Measurements from ENCODE around the gene FATE1. TPM values are rescaled to one million over a fixed set of nuclear protein-coding genes. Genes with fewer than 3 reads are reported as not detected.

The FATE1 gene
- polyA plus RNA-seq, 4 donors, result 0.13 to 0.16 TPM; not detected in 2

GRCh38 chrX:151741606-151742005 is 25.8 kb downstream of the FATE1 start:
- Histone ChIP-seq H3K4me3 (ENCODE audit: low read depth in 1 of 3, low read length in 3 of 3) (no peak overlapping the region), H3K9me3 (ENCODE audit: control insufficient read depth in 2 of 2, insufficient read depth in 1 of 2, low read depth in 1 of 2, low read length in 1 of 2) (no peaks in the 10 kb centered on the region), H3K36me3 (ENCODE audit: control insufficient read depth in 3 of 3, insufficient read depth in 2 of 3, low read depth in 1 of 3, low read length in 3 of 3) (no peaks in the 10 kb centered on the region), H3K27me3 (ENCODE audit: control insufficient read depth in 3 of 3, insufficient read depth in 3 of 3, low read length in 3 of 3) (no peaks in the 10 kb centered on the region), H3K4me1 (ENCODE audit: control insufficient read depth in 3 of 3, insufficient read depth in 2 of 3, low read depth in 1 of 3, low read length in 2 of 3) (no peaks in the 10 kb centered on the region), H3K27ac (ENCODE audit: low read depth in 1 of 3, low read length in 2 of 3) (no peak overlapping the region)
- FAIRE-seq, result no peak
- DNase-seq, result no peak
- 62 to 75% (median 68%) methylated on average over 3 to 4 of the region's 4 CpGs for WGBS, 3 donors

- H3K27me3 ChIP-seq (ENCODE audit: control insufficient read depth in 3 of 3, insufficient read depth in 3 of 3, low read length in 3 of 3), result no peaks in the 10 kb centered on the region
- FAIRE-seq (no peak), DNase-seq (no peak)
- H3K36me3 ChIP-seq (ENCODE audit: control insufficient read depth in 3 of 3, insufficient read depth in 2 of 3, low read depth in 1 of 3, low read length in 3 of 3), result no peaks in the 10 kb centered on the region
- H3K9me3 ChIP-seq (ENCODE audit: control insufficient read depth in 2 of 2, insufficient read depth in 1 of 2, low read depth in 1 of 2, low read length in 1 of 2), result no peaks in the 10 kb centered on the region
- H3K4me1 ChIP-seq (ENCODE audit: control insufficient read depth in 3 of 3, insufficient read depth in 2 of 3, low read depth in 1 of 3, low read length in 2 of 3), result no peaks in the 10 kb centered on the region
- H3K4me3 ChIP-seq (ENCODE audit: low read depth in 1 of 3, low read length in 3 of 3), result no peak overlapping the region
- 81 to 89% (median 83%) methylated on average over 5 of the region's 5 CpGs for WGBS, 3 donors
- no peak overlapping the region for H3K27ac ChIP-seq (ENCODE audit: low read depth in 1 of 3, low read length in 2 of 3)
These were observed 26.5 kb downstream of the FATE1 start for GRCh38 chrX:151742311-151742710.

- no peaks in the 10 kb centered on the region for H3K9me3 ChIP-seq (ENCODE audit: control insufficient read depth in 2 of 2, insufficient read depth in 1 of 2, low read depth in 1 of 2, low read length in 1 of 2)
- FAIRE-seq, result no peak
- H3K4me1 ChIP-seq (ENCODE audit: control insufficient read depth in 3 of 3, insufficient read depth in 2 of 3, low read depth in 1 of 3, low read length in 2 of 3), result no peaks in the 10 kb centered on the region
- WGBS, 3 donors, result 91 to 95% (median 92%) methylated on average over 20 to 21 of the region's 21 CpGs
- DNase-seq, result no peak
- no peaks in the 10 kb centered on the region for H3K27me3 ChIP-seq (ENCODE audit: control insufficient read depth in 3 of 3, insufficient read depth in 3 of 3, low read length in 3 of 3)
- H3K4me3 ChIP-seq (ENCODE audit: low read depth in 1 of 3, low read length in 3 of 3), result no peak overlapping the region
- H3K36me3 ChIP-seq (ENCODE audit: control insufficient read depth in 3 of 3, insufficient read depth in 2 of 3, low read depth in 1 of 3, low read length in 3 of 3), result no peaks in the 10 kb centered on the region
- H3K27ac ChIP-seq (ENCODE audit: low read depth in 1 of 3, low read length in 2 of 3), result no peak overlapping the region
These were observed 28.0 kb downstream of the FATE1 start for GRCh38 chrX:151743651-151744470.

GRCh38 chrX:151745651-151746050 is 29.8 kb downstream of the FATE1 start:
- Histone ChIP-seq H3K4me3 (ENCODE audit: low read depth in 1 of 3, low read length in 3 of 3) (no peak overlapping the region), H3K27me3 (ENCODE audit: control insufficient read depth in 3 of 3, insufficient read depth in 3 of 3, low read length in 3 of 3) (no peaks in the 10 kb centered on the region), H3K9me3 (ENCODE audit: control insufficient read depth in 2 of 2, insufficient read depth in 1 of 2, low read depth in 1 of 2, low read length in 1 of 2) (no peaks in the 10 kb centered on the region), H3K4me1 (ENCODE audit: control insufficient read depth in 3 of 3, insufficient read depth in 2 of 3, low read depth in 1 of 3, low read length in 2 of 3) (no peaks in the 10 kb centered on the region), H3K27ac (ENCODE audit: low read depth in 1 of 3, low read length in 2 of 3) (no peak overlapping the region), H3K36me3 (ENCODE audit: control insufficient read depth in 3 of 3, insufficient read depth in 2 of 3, low read depth in 1 of 3, low read length in 3 of 3) (no peaks in the 10 kb centered on the region)
- no peak for DNase-seq
- WGBS, 3 donors, result 72 to 83% (median 72%) methylated on average over 6 of the region's 6 CpGs
- no peak for FAIRE-seq

- DNase-seq (no peak), FAIRE-seq (no peak)
- Histone ChIP-seq H3K27me3 (ENCODE audit: control insufficient read depth in 3 of 3, insufficient read depth in 3 of 3, low read length in 3 of 3) (no peaks in the 10 kb centered on the region), H3K36me3 (ENCODE audit: control insufficient read depth in 3 of 3, insufficient read depth in 2 of 3, low read depth in 1 of 3, low read length in 3 of 3) (no peaks in the 10 kb centered on the region), H3K9me3 (ENCODE audit: control insufficient read depth in 2 of 2, insufficient read depth in 1 of 2, low read depth in 1 of 2, low read length in 1 of 2) (no peaks in the 10 kb centered on the region), H3K4me3 (ENCODE audit: low read depth in 1 of 3, low read length in 3 of 3) (no peak overlapping the region), H3K4me1 (ENCODE audit: control insufficient read depth in 3 of 3, insufficient read depth in 2 of 3, low read depth in 1 of 3, low read length in 2 of 3) (no peaks in the 10 kb centered on the region), H3K27ac (ENCODE audit: low read depth in 1 of 3, low read length in 2 of 3) (no peak overlapping the region)
- 32 to 69% (median 46%) methylated on average over 2 of the region's 2 CpGs for WGBS, 3 donors
These were observed 30.7 kb downstream of the FATE1 start for GRCh38 chrX:151746502-151746901.

- no peaks in the 10 kb centered on the region for H3K36me3 ChIP-seq (ENCODE audit: control insufficient read depth in 3 of 3, insufficient read depth in 2 of 3, low read depth in 1 of 3, low read length in 3 of 3)
- FAIRE-seq, result no peak
- WGBS, 3 donors, result 80 to 91% (median 84%) methylated on average over 5 of the region's 5 CpGs
These were observed 34.7 kb downstream of the FATE1 start for GRCh38 chrX:151750511-151750910.

GRCh38 chrX:151752847-151753246 is 37.0 kb downstream of the FATE1 start:
- H3K27ac ChIP-seq (ENCODE audit: low read depth in 1 of 3, low read length in 2 of 3), result no peak overlapping the region
- H3K36me3 ChIP-seq (ENCODE audit: control insufficient read depth in 3 of 3, insufficient read depth in 2 of 3, low read depth in 1 of 3, low read length in 3 of 3), result no peaks in the 10 kb centered on the region
- no peaks in the 10 kb centered on the region for H3K9me3 ChIP-seq (ENCODE audit: control insufficient read depth in 2 of 2, insufficient read depth in 1 of 2, low read depth in 1 of 2, low read length in 1 of 2)
- 36 to 66% (median 55%) methylated on average over 5 of the region's 5 CpGs for WGBS, 3 donors
- FAIRE-seq, result no peak
- H3K4me3 ChIP-seq (ENCODE audit: low read depth in 1 of 3, low read length in 3 of 3), result no peak overlapping the region
- H3K4me1 ChIP-seq (ENCODE audit: control insufficient read depth in 3 of 3, insufficient read depth in 2 of 3, low read depth in 1 of 3, low read length in 2 of 3), result no peaks in the 10 kb centered on the region
- no peaks in the 10 kb centered on the region for H3K27me3 ChIP-seq (ENCODE audit: control insufficient read depth in 3 of 3, insufficient read depth in 3 of 3, low read length in 3 of 3)
- no peak for DNase-seq

More at GRCh38 chrX:151750511-151750910, 34.7 kb downstream of the FATE1 start:
- Histone ChIP-seq H3K4me1 (ENCODE audit: control insufficient read depth in 3 of 3, insufficient read depth in 2 of 3, low read depth in 1 of 3, low read length in 2 of 3) (no peaks in the 10 kb centered on the region), H3K27me3 (ENCODE audit: control insufficient read depth in 3 of 3, insufficient read depth in 3 of 3, low read length in 3 of 3) (no peaks in the 10 kb centered on the region), H3K4me3 (ENCODE audit: low read depth in 1 of 3, low read length in 3 of 3) (no peak overlapping the region), H3K27ac (ENCODE audit: low read depth in 1 of 3, low read length in 2 of 3) (no peak overlapping the region), H3K9me3 (ENCODE audit: control insufficient read depth in 2 of 2, insufficient read depth in 1 of 2, low read depth in 1 of 2, low read length in 1 of 2) (no peaks in the 10 kb centered on the region)
- DNase-seq, result no peak

GRCh38 chrX:151753313-151754046 is 37.6 kb downstream of the FATE1 start:
- no peak overlapping the region for H3K4me3 ChIP-seq (ENCODE audit: low read depth in 1 of 3, low read length in 3 of 3)
- no peak for FAIRE-seq

More at GRCh38 chrX:151753313-151754046, 37.6 kb downstream of the FATE1 start:
- Histone ChIP-seq H3K27ac (ENCODE audit: low read depth in 1 of 3, low read length in 2 of 3) (no peak overlapping the region), H3K9me3 (ENCODE audit: control insufficient read depth in 2 of 2, insufficient read depth in 1 of 2, low read depth in 1 of 2, low read length in 1 of 2) (no peaks in the 10 kb centered on the region), H3K27me3 (ENCODE audit: control insufficient read depth in 3 of 3, insufficient read depth in 3 of 3, low read length in 3 of 3) (no peaks in the 10 kb centered on the region), H3K4me1 (ENCODE audit: control insufficient read depth in 3 of 3, insufficient read depth in 2 of 3, low read depth in 1 of 3, low read length in 2 of 3) (no peaks in the 10 kb centered on the region), H3K36me3 (ENCODE audit: control insufficient read depth in 3 of 3, insufficient read depth in 2 of 3, low read depth in 1 of 3, low read length in 3 of 3) (no peaks in the 10 kb centered on the region)
- peak; percentile 29 to 31 for DNase-seq
- WGBS, 3 donors, result 3 to 15% (median 14%) methylated on average over 20 to 22 of the region's 22 CpGs
